M059J (cell line): Measurements from ENCODE around the gene SH3BGRL3. TPM values are rescaled to one million over a fixed set of nuclear protein-coding genes. Genes with fewer than 3 reads are reported as not detected.
"Not testable (repeated sequence)": the region's sequence is repeated elsewhere in the genome, so short reads cannot be mapped to it uniquely, and the experiment has no call there.

Experiments used
- DNase-seq: peaks from one replicate; pipeline ENCODE4 v3.0.0-alpha.2; 2012; ENCODE audit warnings: low read depth
- total RNA-seq: library from RNA; depleted of rRNA; stranded (reverse); fragments of >200 nt; shearing (Covaris generic); gene quantifications from 2 replicates; pipeline ENCODE4 v1.2.3, GENCODE V29; 2014; rRNA removed

Gene SH3BGRL3
- total RNA-seq, 1 experiment from 2014 or later = 268 TPM

- DNase-seq = no peak
Measured at GRCh38 chr1:26317146-26317545, 37.3 kb downstream of the SH3BGRL3 start.

GRCh38 chr1:26317612-26318337 is 37.9 kb downstream of the SH3BGRL3 start, which contains the start of gene CD52:
Gene CD52 (plus strand): TSS chr1:26317958. CDS start chr1:26318018, 60 bp downstream.
- no peak for DNase-seq

DNA sequence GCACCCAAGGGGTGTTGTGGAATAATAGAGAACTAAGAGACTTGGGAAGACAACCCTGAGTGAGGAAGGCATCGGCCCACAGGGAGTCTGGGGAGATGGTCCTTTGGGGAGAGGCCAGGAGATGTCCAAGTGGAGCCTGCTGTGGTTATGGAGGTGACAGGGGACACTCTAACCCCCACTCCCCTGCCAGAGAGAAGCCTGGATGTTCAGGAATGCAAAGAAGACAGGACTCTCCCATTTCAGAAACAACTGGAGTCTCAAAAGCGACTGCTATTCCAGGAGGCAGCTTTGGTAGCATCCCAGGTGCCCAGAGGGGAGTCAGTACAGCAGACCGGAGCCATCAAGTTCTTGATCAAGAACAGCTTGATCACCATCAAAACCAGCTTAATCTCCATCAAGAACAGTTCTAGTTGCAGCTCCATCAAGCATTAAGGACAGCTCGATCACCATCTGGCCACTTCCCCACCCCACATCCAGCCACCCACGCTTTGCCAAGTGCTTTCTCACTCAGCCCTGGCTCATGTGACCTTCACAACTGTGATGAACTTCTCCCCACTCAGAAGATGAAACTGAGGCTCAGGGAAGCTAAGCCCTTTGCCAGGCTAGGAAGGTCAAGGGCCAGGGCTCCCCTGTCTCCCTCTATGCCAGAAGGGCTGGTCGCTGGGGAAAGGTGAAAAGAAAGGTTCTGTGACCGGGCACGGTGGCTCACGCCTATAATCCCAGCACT is 38.6 kb downstream of the SH3BGRL3 start:
- DNase-seq = no peak

DNA sequence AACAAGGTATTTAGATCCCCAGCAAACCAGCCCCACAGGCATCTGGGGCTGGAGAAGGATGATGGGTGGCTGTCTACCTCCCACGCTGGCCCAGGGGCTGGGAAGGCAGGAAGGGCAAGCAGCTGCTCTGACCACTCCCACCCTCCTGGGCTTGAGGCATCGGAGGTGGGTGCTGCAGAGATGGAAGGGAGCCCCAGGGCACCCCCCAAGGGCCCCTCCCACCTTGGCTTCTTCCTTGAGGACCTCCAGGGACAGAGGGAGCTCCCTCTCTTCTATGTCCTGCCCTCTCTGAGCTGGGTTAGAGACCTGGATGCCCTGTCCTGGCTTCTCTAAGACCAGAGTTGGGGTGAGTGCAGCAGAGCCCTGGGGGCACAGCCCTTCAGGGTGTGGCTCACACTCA is 41.0 kb downstream of the SH3BGRL3 start:
- no peak for DNase-seq

DNA sequence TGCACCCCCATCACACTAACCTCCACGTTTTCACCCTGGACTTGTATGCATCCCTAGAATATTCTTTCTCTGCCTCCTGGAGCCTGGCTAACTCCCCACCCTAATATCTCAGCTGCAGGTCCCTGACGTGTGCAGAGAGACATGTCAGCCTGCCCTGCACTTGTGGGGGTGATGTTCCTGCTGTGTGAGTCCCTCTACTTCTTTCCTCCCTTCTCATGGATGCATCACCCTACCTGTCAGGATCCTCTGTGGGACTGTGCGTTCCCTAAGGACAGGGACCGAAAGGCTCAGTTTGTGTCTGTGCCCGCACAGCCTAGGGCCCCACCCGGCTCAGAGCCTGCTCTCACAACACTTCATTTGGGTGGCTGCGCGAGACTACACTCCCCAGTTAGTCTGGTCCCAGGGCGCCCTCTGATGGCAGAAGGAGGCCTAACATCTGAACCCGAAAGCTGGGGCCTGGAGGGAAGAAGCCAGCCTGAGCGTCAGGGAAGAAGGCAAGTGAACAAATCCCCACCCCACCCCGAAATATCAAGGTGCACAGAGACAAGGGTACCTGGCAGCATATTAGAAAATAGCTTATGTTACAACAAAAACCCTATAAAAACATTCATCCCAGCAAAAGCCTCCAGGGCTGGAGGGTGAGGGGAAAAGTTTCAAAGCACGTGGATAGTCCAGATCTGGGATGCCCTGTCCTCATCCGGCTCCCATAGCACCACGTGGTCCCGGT is 41.6 kb downstream of the SH3BGRL3 start:
- DNase-seq = peak; percentile 81

- DNase-seq = no peak
Measured at GRCh38 chr1:26322042-26322331, 42.1 kb downstream of the SH3BGRL3 start.

- no peak for DNase-seq
Measured at GRCh38 chr1:26323382-26323781, 43.5 kb downstream of the SH3BGRL3 start.

- DNase-seq = no peak
Measured at GRCh38 chr1:26324550-26324949, 44.7 kb downstream of the SH3BGRL3 start.

GRCh38 chr1:26327956-26328362 is 48.1 kb downstream of the SH3BGRL3 start:
- DNase-seq = no peak

DNA sequence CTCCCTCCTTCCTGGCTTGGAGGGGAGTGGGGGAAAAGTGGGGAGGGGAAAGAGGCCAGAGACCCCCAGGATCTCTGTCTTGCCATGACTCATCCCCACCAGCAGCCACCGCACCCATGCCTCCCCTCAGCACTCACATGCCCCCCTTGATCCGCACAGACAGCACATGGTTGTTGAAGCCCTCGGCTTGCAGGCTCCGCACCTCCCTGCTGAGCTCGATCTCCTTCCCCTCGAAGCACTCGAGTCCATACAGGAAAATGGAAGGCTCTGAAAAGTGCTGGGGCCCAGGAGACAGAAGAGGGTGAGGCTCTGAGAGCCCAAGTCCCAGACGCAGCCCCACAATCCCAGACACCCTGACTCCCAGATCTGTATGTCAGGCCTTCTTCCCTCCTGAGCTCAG is 48.7 kb downstream of the SH3BGRL3 start:
- DNase-seq = no peak

- not testable (repeated sequence) for DNase-seq
Measured at GRCh38 chr1:26329380-26329779, 49.5 kb downstream of the SH3BGRL3 start.

GRCh38 chr1:26330276-26330675 is 50.4 kb downstream of the SH3BGRL3 start:
- no peak for DNase-seq

Other genes with a start within 250 kb of the SH3BGRL3 start
- 0.52 and 1.8 TPM in 2 replicates for gene SLC30A2, start 234.0 kb upstream of the SH3BGRL3 start, total RNA-seq
- gene TRIM63, start 212.5 kb upstream of the SH3BGRL3 start, total RNA-seq = 0.07 TPM in 1 of 2 replicates, not detected in the other
- gene PDIK1L, start 168.3 kb upstream of the SH3BGRL3 start, total RNA-seq = 9.0 and 9.3 TPM in 2 replicates
- gene FAM110D, start 121.0 kb upstream of the SH3BGRL3 start, total RNA-seq = not detected in 2 replicates
- gene C1orf232, start 111.1 kb upstream of the SH3BGRL3 start, total RNA-seq = not detected in 2 replicates
- 22.4 and 23.0 TPM in 2 replicates for gene ZNF593, start 110.2 kb upstream of the SH3BGRL3 start, total RNA-seq
- gene ZNF593OS, start 108.3 kb upstream of the SH3BGRL3 start, total RNA-seq = not detected in 2 replicates
- gene CNKSR1, start 102.6 kb upstream of the SH3BGRL3 start, total RNA-seq = 0.49 TPM in 1 of 2 replicates, not detected in the other
- not detected in 2 replicates for gene CATSPER4, start 89.5 kb upstream of the SH3BGRL3 start, total RNA-seq
- 28.6 and 43.0 TPM in 2 replicates for gene CEP85, start 45.9 kb upstream of the SH3BGRL3 start, total RNA-seq
- 4.1 and 7.3 TPM in 2 replicates for gene UBXN11, start 26.6 kb downstream of the SH3BGRL3 start, total RNA-seq
- not detected in 2 replicates for gene CD52, start 37.9 kb downstream of the SH3BGRL3 start, total RNA-seq
- 0.42 and 2.0 TPM in 2 replicates for gene CRYBG2, start 74.0 kb downstream of the SH3BGRL3 start, total RNA-seq
- not detected in 2 replicates for gene ZNF683, start 92.7 kb downstream of the SH3BGRL3 start, total RNA-seq
- gene LIN28A, start 130.7 kb downstream of the SH3BGRL3 start, total RNA-seq = not detected in 2 replicates
- gene DHDDS, start 152.2 kb downstream of the SH3BGRL3 start, total RNA-seq = 58.0 and 62.5 TPM in 2 replicates
- gene HMGN2, start 192.4 kb downstream of the SH3BGRL3 start, total RNA-seq = 1,156 and 1,189 TPM in 2 replicates
- gene RPS6KA1, start 249.7 kb downstream of the SH3BGRL3 start, total RNA-seq = 24.8 and 34.2 TPM in 2 replicates